CD4-positive, alpha-beta memory T cell (primary cell): ENCODE measurements around the gene TMEM25. TPM values are rescaled to one million over a fixed set of nuclear protein-coding genes. Genes with fewer than 3 reads are reported as not detected.
A peak's percentile ranks its signal among the peaks of the same experiment; 100 is the strongest.

Source experiments
- CTCF ChIA-PET: fragments of 350-600 bp; sonication (Branson Sonifier 250); formaldehyde crosslinking; loops from one replicate; lab custom pipeline; 2021; ENCODE audit warnings: inconsistent platforms; ENCODE audit not compliant: partially characterized antibody; lab: Charles Lee
- POLR2A ChIA-PET: fragments of 350-600 bp; sonication (Branson Sonifier 250); formaldehyde crosslinking; loops from one replicate; lab custom pipeline; 2021; ENCODE audit not compliant: partially characterized antibody; lab: Charles Lee
- DNase-seq, 5 donors: peaks; one replicate each; pipeline versions ENCODE4 v3.0.0 to v3.0.0-alpha.2; 2020 to 2022; ENCODE audit warnings: mixed read lengths in 1 of 5
- H3K27ac ChIP-seq: one replicate; pipeline ENCODE4 v1.7.0; 2013; ENCODE audit warnings: low read depth, low read length
- H3K27me3 ChIP-seq: 2 replicates; pipeline ENCODE4 v1.7.0; 2013; ENCODE audit warnings: mild to moderate bottlenecking, low read length, moderate library complexity; ENCODE audit not compliant: insufficient read depth
- H3K36me3 ChIP-seq: 2 replicates; pipeline ENCODE4 v1.7.0; 2013; ENCODE audit warnings: mild to moderate bottlenecking, low read length, moderate library complexity; ENCODE audit not compliant: insufficient read depth
- H3K4me1 ChIP-seq: 2 replicates; pipeline ENCODE4 v1.7.0; 2013; ENCODE audit warnings: mild to moderate bottlenecking, low read length, moderate library complexity; ENCODE audit not compliant: insufficient read depth
- H3K4me3 ChIP-seq, 2 donors: one replicate each; pipeline ENCODE4 v1.7.0; 2013; ENCODE audit warnings: low read length in 2 of 2, mild to moderate bottlenecking in 1 of 2
- H3K9me3 ChIP-seq, 2 donors: one replicate each; pipeline ENCODE4 v1.7.0; 2013; ENCODE audit warnings: low read length in 2 of 2, control low read depth in 1 of 2; ENCODE audit not compliant: control insufficient read depth in 1 of 2
- H3K27ac Mint-ChIP-seq, 7 donors: one replicate each; pipeline ENCODE4 v1.8.0; 2020 to 2021; ENCODE audit warnings: mixed read lengths in 7 of 7, mild to moderate bottlenecking in 6 of 7, inconsistent platforms in 3 of 7, moderate library complexity in 3 of 7
- H3K27me3 Mint-ChIP-seq, 2 donors: one replicate each; pipeline ENCODE4 v1.8.0; 2020 to 2021; ENCODE audit warnings: mixed read lengths in 2 of 2
- H3K36me3 Mint-ChIP-seq, 2 donors: one replicate each; pipeline ENCODE4 v1.8.0; 2020 to 2021; ENCODE audit warnings: mixed read lengths in 2 of 2, inconsistent platforms in 1 of 2, mild to moderate bottlenecking in 1 of 2
- H3K4me1 Mint-ChIP-seq, 4 donors: one replicate each; pipeline ENCODE4 v1.8.0; 2020 to 2021; ENCODE audit warnings: mixed read lengths in 4 of 4, mild to moderate bottlenecking in 1 of 4
- H3K4me3 Mint-ChIP-seq, 8 donors: one replicate each; pipeline ENCODE4 v1.8.0; 2020 to 2021; ENCODE audit warnings: mixed read lengths in 8 of 8, mild to moderate bottlenecking in 7 of 8, moderate library complexity in 6 of 8, inconsistent platforms in 3 of 8
- H3K9me3 Mint-ChIP-seq, 8 donors: one replicate each; pipeline ENCODE4 v1.8.0; 2020 to 2021; ENCODE audit warnings: mixed read lengths in 8 of 8, mild to moderate bottlenecking in 5 of 8, inconsistent platforms in 3 of 8, moderate library complexity in 1 of 8
- intact Hi-C: fragments of 100-400 bp; cut with micrococcal nuclease; formaldehyde crosslinking; loops from one replicate; pipeline ENCODE4 v1.15.1; 2023
- polyA plus RNA-seq, 2 donors: library from polyadenylated mRNA; unstranded; fragments of 300-500 nt; fragmentation: Illumina TruSeq; gene quantifications; one replicate each; pipeline ENCODE4 v1.2.3, GENCODE V29; 2021
- total RNA-seq, 2 experiments: library from RNA; stranded (reverse); gene quantifications; one replicate each; pipeline ENCODE4 v1.2.3, GENCODE V29; 2021

TMEM25 gene
- total and polyA plus RNA-seq, 4 experiments from 2014 or later = 16.5 to 26.5 (median 19.8) TPM

- Histone ChIP-seq H3K9me3 (no peaks in the 10 kb centered on the region), H3K27me3 (no peaks in the 10 kb centered on the region), H3K4me3 (no peak overlapping the region), H3K36me3 (peaks cover 74% of the 10 kb centered on the region), H3K27ac (no peak overlapping the region), H3K4me1 (no peaks in the 10 kb centered on the region)
- POLR2A ChIA-PET = interaction anchor here (0.6 kb wide), 1 partner anchor 453 kb away, joined by 3 read pairs; no protein-coding TSS in a partner anchor
- intact Hi-C loops = no loop called here
- Mint-ChIP-seq H3K4me1 (no peaks in the 10 kb centered on the region), H3K9me3 (no peaks in the 10 kb centered on the region), H3K4me3 (no peak overlapping the region), H3K36me3 (peaks cover 59 to 84% of the 10 kb centered on the region in 2 donors), H3K27ac (no peak overlapping the region), H3K27me3 (no peaks in the 10 kb centered on the region)
- no peak for DNase-seq
- CTCF ChIA-PET = no interaction called here
These were observed 33.2 kb upstream of the TMEM25 start for GRCh38 chr11:118497831-118498230.

DNA sequence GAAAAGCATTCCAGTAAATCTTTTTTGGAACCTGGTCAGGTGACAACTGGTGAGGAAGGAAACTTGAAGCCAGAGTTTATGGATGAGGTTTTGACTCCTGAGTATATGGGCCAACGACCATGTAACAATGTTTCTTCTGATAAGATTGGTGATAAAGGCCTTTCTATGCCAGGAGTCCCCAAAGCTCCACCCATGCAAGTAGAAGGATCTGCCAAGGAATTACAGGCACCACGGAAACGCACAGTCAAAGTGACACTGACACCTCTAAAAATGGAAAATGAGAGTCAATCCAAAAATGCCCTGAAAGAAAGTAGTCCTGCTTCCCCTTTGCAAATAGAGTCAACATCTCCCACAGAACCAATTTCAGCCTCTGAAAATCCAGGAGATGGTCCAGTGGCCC, 27.8 kb upstream of the TMEM25 start:
- no peak overlapping the region for H3K4me3 Mint-ChIP-seq
- no peaks in the 10 kb centered on the region for H3K9me3 ChIP-seq
- H3K36me3 Mint-ChIP-seq = peaks cover 72 to 93% of the 10 kb centered on the region in 2 donors
- H3K4me1 Mint-ChIP-seq = peaks cover 0 to 7% (median 3%) of the 10 kb centered on the region in 4 donors
- no peaks in the 10 kb centered on the region for H3K4me1 ChIP-seq
- H3K27ac Mint-ChIP-seq = peak overlapping the region in 2 of 7 donors; percentile 31 to 49
- intact Hi-C loops = no loop called here
- DNase-seq = no peak
- no peaks in the 10 kb centered on the region for H3K27me3 ChIP-seq
- H3K4me3 ChIP-seq = no peak overlapping the region
- no peak overlapping the region for H3K27ac ChIP-seq
- ChIA-PET CTCF (interaction anchor here (1.4 kb wide), 1 partner anchor 15 kb away, joined by 3 read pairs; no protein-coding TSS in a partner anchor), POLR2A (interaction anchor here (1.2 kb wide), 1 partner anchor 42 kb away, joined by 3 read pairs; no protein-coding TSS in a partner anchor)
- no peaks in the 10 kb centered on the region for H3K27me3 Mint-ChIP-seq
- peaks cover 95% of the 10 kb centered on the region for H3K36me3 ChIP-seq
- no peaks in the 10 kb centered on the region for H3K9me3 Mint-ChIP-seq

DNA sequence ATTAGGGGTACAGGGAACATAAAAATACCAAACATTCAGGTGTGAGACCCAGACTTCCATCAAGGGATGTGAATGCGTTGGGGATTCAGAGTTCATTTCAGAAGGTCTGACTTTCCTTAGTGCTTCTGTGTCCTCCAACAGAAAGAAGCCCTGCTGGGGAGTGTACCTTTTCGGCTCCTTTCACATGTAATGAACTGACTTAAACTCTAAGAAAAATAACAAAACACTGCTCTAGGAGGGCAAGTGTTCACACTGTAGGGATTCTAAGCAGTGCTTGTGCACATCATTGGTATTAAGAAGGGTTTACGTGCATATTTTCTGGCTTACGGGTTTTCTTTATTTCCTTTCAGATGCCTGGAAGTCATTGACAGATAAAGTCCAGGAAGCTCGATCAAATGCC, 19.4 kb upstream of the TMEM25 start:
- peaks cover 6 to 15% (median 10%) of the 10 kb centered on the region in 4 donors for H3K4me1 Mint-ChIP-seq
- H3K27me3 Mint-ChIP-seq = no peaks in the 10 kb centered on the region
- POLR2A ChIA-PET = interaction anchor here (0.6 kb wide), 1 partner anchor 75 kb away, joined by 3 read pairs; the partner anchor contains the start of gene KMT2A
- Histone ChIP-seq H3K27me3 (no peaks in the 10 kb centered on the region), H3K4me3 (no peak overlapping the region), H3K9me3 (no peaks in the 10 kb centered on the region), H3K36me3 (peaks cover 88% of the 10 kb centered on the region), H3K27ac (no peak overlapping the region), H3K4me1 (no peaks in the 10 kb centered on the region)
- CTCF ChIA-PET = no interaction called here
- H3K4me3 Mint-ChIP-seq = no peak overlapping the region
- peaks cover 51 to 73% of the 10 kb centered on the region in 2 donors for H3K36me3 Mint-ChIP-seq
- intact Hi-C loops = no loop called here
- peak overlapping the region in 3 of 7 donors; percentile 15 to 85 (median 70) for H3K27ac Mint-ChIP-seq
- DNase-seq = no peak
- H3K9me3 Mint-ChIP-seq = no peaks in the 10 kb centered on the region

DNA sequence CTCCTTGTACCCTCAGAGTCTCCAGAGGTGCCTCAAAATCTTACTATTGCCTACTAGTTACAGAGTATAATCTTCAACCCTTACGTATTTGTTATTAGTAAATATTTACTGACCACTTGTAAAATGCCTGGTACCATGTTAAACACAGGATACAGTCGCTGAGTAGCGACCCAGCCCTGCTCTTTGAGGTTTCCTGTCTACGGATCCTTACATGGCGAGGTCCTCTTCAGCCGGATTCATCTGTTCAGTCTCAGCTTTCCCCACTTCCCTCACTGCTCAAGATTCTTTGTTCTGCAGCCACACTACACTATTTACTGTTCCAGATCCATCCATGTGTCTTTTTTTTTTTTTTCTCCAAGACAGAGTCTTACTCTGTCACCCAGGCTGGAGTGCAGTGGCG, 16.9 kb upstream of the TMEM25 start:
- H3K27me3 Mint-ChIP-seq = no peaks in the 10 kb centered on the region
- intact Hi-C loops = no loop called here
- no peak for DNase-seq
- H3K4me3 Mint-ChIP-seq = peak overlapping the region in 7 of 8 donors; percentile 1 to 56 (median 23)
- H3K9me3 Mint-ChIP-seq = no peaks in the 10 kb centered on the region
- no peaks in the 10 kb centered on the region for H3K9me3 ChIP-seq
- peaks cover 6 to 15% (median 10%) of the 10 kb centered on the region in 4 donors for H3K4me1 Mint-ChIP-seq
- H3K4me3 ChIP-seq = no peak overlapping the region
- no peaks in the 10 kb centered on the region for H3K4me1 ChIP-seq
- peak overlapping the region in 6 of 7 donors; percentile 22 to 91 (median 70) for H3K27ac Mint-ChIP-seq
- H3K36me3 Mint-ChIP-seq = peaks cover 53 to 66% of the 10 kb centered on the region in 2 donors
- ChIA-PET POLR2A (interaction anchor here (1.9 kb wide), 1 partner anchor 78 kb away, joined by 6 read pairs; the partner anchor contains the start of gene KMT2A), CTCF (no interaction called here)
- no peaks in the 10 kb centered on the region for H3K27me3 ChIP-seq
- H3K27ac ChIP-seq = no peak overlapping the region
- peaks cover 75% of the 10 kb centered on the region for H3K36me3 ChIP-seq

DNA sequence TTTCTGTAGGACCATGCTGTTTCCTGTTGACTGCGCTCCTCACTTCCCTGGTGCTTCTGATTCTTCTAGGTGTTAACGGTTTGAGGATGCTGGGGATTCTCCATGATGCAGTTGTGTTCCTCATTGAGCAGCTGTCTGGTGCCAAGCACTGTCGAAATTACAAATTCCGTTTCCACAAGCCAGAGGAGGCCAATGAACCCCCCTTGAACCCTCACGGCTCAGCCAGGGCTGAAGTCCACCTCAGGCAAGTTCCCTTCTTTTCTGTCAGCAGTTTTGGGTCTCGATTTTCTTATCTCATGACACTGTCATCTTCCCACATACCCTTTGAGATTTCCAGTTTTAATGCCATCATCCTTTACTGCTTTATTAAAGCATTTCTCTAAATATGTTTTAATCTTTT, 11.4 kb upstream of the TMEM25 start:
- H3K27me3 ChIP-seq = no peaks in the 10 kb centered on the region
- H3K4me1 Mint-ChIP-seq = peaks cover 0 to 5% (median 3%) of the 10 kb centered on the region in 4 donors
- H3K27me3 Mint-ChIP-seq = no peaks in the 10 kb centered on the region
- peaks cover 64% of the 10 kb centered on the region for H3K36me3 ChIP-seq
- H3K27ac ChIP-seq = no peak overlapping the region
- H3K9me3 ChIP-seq = no peaks in the 10 kb centered on the region
- no peak overlapping the region for H3K4me3 ChIP-seq
- no peaks in the 10 kb centered on the region for H3K4me1 ChIP-seq
- CTCF ChIA-PET = interaction anchor here (1.2 kb wide), 1 partner anchor 47 kb away, joined by 4 read pairs; no protein-coding TSS in a partner anchor
- peaks cover 50 to 69% of the 10 kb centered on the region in 2 donors for H3K36me3 Mint-ChIP-seq
- POLR2A ChIA-PET = no interaction called here
- intact Hi-C loops = no loop called here
- no peak for DNase-seq
- H3K27ac Mint-ChIP-seq = peak overlapping the region in 3 of 7 donors; percentile 16 to 32 (median 17)
- no peaks in the 10 kb centered on the region for H3K9me3 Mint-ChIP-seq
- H3K4me3 Mint-ChIP-seq = no peak overlapping the region

- ChIA-PET POLR2A (interaction anchor here (0.5 to 0.9 kb wide), 2 partner anchors 162 to 172 kb away, joined by 3 read pairs; partner anchors contain the start of gene UBE4A), CTCF (no interaction called here)
- Mint-ChIP-seq H3K4me1 (peaks cover 0 to 5% (median 2%) of the 10 kb centered on the region in 4 donors), H3K4me3 (no peak overlapping the region), H3K27me3 (no peaks in the 10 kb centered on the region), H3K27ac (no peak overlapping the region), H3K9me3 (peaks cover 0 to 2% (median 0%) of the 10 kb centered on the region in 8 donors), H3K36me3 (peaks cover 35 to 57% of the 10 kb centered on the region in 2 donors)
- no peak overlapping the region for H3K4me3 ChIP-seq
- peaks cover 48% of the 10 kb centered on the region for H3K36me3 ChIP-seq
- no peaks in the 10 kb centered on the region for H3K27me3 ChIP-seq
- H3K4me1 ChIP-seq = peaks cover 3% of the 10 kb centered on the region
- intact Hi-C loops = no loop called here
- no peak overlapping the region for H3K27ac ChIP-seq
- DNase-seq = no peak
- H3K9me3 ChIP-seq = no peaks in the 10 kb centered on the region
These were observed 9.1 kb upstream of the TMEM25 start for GRCh38 chr11:118521892-118522311.

DNA sequence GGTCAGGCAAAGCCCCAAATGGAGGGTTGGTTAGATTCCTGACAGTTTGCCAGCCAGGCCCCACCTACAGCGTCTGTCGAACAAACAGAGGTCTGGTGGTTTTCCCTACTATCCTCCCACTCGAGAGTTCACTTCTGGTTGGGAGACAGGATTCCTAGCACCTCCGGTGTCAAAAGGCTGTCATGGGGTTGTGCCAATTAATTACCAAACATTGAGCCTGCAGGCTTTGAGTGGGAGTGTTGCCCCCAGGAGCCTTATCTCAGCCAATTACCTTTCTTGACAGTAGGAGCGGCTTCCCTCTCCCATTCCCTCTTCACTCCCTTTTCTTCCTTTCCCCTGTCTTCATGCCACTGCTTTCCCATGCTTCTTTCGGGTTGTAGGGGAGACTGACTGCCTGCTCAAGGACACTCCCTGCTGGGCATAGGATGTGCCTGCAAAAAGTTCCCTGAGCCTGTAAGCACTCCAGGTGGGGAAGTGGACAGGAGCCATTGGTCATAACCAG, 8.4 kb upstream of the TMEM25 start:
- no peaks in the 10 kb centered on the region for H3K9me3 ChIP-seq
- H3K36me3 Mint-ChIP-seq = peaks cover 35 to 54% of the 10 kb centered on the region in 2 donors
- H3K27me3 Mint-ChIP-seq = no peaks in the 10 kb centered on the region
- DNase-seq = no peak
- peaks cover 3 to 12% (median 5%) of the 10 kb centered on the region in 4 donors for H3K4me1 Mint-ChIP-seq
- H3K4me3 Mint-ChIP-seq = no peak overlapping the region
- H3K27ac Mint-ChIP-seq = peak overlapping the region in 3 of 7 donors; percentile 36 to 81 (median 57)
- H3K4me1 ChIP-seq = peaks cover 9% of the 10 kb centered on the region
- no peak overlapping the region for H3K27ac ChIP-seq
- no peak overlapping the region for H3K4me3 ChIP-seq
- H3K36me3 ChIP-seq = peaks cover 44% of the 10 kb centered on the region
- intact Hi-C loops = no loop called here
- ChIA-PET CTCF (interaction anchor here (1.4 kb wide), 1 partner anchor 149 kb away, joined by 3 read pairs; no protein-coding TSS in a partner anchor), POLR2A (interaction anchor here (0.9 kb wide), 1 partner anchor 163 kb away, joined by 3 read pairs; the partner anchor contains the start of gene UBE4A)
- H3K9me3 Mint-ChIP-seq = peaks cover 0 to 2% (median 0%) of the 10 kb centered on the region in 8 donors
- H3K27me3 ChIP-seq = no peaks in the 10 kb centered on the region
